ENCODE results near the gene MRAS. TPM values are rescaled to one million over a fixed set of nuclear protein-coding genes. Genes with fewer than 3 reads are reported as not detected.

The MRAS gene
- total and polyA plus RNA-seq, 2 of the 13 experiments (the other 11 are each of a cell fraction or from before 2014, with no cell fraction given) = 8.8 to 36.2 TPM

DNA sequence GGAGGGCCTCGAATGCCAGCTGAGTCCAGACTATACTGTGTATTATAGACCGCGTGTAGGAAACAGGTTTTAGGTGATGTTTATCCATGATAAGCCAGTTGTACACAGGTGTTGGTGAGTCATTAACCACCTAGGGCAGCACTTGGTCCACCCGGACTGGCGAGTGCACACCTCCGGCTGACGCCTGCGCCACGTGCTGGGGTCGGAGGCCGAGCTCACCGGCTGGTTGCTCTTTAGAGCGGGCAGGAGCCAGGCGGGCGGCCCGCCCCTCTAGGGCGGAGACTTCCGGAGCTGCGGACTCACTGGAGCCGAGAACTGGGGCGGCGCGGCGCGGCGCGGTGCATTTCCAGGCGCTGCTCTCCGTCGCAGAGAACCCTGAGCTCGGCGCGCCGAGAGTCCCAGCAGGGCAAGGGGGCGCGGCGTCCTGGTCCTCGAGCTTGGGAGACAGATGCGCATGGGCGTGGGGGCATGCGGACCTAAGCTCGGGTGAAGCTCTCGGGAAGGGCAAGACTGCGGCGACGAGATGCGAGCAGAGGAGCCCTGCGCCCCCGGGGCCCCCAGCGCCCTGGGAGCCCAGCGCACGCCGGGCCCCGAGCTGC lies 86.0 kb downstream of the MRAS start, which contains the start of gene ESYT3 (continued):
- TF ChIP-seq, protein P1, sequence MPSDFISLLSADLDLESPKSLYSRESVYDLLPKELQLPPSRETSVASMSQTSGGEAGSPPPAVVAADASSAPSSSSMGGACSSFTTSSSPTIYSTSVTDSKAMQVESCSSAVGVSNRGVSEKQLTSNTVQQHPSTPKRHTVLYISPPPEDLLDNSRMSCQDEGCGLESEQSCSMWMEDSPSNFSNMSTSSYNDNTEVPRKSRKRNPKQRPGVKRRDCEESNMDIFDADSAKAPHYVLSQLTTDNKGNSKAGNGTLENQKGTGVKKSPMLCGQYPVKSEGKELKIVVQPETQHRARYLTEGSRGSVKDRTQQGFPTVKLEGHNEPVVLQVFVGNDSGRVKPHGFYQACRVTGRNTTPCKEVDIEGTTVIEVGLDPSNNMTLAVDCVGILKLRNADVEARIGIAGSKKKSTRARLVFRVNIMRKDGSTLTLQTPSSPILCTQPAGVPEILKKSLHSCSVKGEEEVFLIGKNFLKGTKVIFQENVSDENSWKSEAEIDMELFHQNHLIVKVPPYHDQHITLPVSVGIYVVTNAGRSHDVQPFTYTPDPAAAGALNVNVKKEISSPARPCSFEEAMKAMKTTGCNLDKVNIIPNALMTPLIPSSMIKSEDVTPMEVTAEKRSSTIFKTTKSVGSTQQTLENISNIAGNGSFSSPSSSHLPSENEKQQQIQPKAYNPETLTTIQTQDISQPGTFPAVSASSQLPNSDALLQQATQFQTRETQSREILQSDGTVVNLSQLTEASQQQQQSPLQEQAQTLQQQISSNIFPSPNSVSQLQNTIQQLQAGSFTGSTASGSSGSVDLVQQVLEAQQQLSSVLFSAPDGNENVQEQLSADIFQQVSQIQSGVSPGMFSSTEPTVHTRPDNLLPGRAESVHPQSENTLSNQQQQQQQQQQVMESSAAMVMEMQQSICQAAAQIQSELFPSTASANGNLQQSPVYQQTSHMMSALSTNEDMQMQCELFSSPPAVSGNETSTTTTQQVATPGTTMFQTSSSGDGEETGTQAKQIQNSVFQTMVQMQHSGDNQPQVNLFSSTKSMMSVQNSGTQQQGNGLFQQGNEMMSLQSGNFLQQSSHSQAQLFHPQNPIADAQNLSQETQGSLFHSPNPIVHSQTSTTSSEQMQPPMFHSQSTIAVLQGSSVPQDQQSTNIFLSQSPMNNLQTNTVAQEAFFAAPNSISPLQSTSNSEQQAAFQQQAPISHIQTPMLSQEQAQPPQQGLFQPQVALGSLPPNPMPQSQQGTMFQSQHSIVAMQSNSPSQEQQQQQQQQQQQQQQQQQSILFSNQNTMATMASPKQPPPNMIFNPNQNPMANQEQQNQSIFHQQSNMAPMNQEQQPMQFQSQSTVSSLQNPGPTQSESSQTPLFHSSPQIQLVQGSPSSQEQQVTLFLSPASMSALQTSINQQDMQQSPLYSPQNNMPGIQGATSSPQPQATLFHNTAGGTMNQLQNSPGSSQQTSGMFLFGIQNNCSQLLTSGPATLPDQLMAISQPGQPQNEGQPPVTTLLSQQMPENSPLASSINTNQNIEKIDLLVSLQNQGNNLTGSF (CRISPR knock-in tag; IDR thresholded peaks at IDR 0.05) = peak; percentile 98
- no peak for TF ChIP-seq RBM22 (optimal IDR thresholded peaks at IDR 0.05; ENCODE audit: low read length)
- TF ChIP-seq PHF21A (CRISPR knock-in tag; IDR thresholded peaks at IDR 0.05) = peak; percentile 74
- TF ChIP-seq HMG20B (CRISPR knock-in tag; conservative IDR thresholded peaks at IDR 0.05) = peak; percentile 48; the same call in 1 of the 2 replicates
- no peak for TF ChIP-seq ZNF383 (CRISPR knock-in tag; IDR thresholded peaks at IDR 0.05; ENCODE audit: borderline replicate concordance)
- no peak; the same call in 1 of the 2 replicates for TF ChIP-seq TGIF2 (CRISPR knock-in tag; IDR thresholded peaks at IDR 0.05)
- TF ChIP-seq, protein P2, sequence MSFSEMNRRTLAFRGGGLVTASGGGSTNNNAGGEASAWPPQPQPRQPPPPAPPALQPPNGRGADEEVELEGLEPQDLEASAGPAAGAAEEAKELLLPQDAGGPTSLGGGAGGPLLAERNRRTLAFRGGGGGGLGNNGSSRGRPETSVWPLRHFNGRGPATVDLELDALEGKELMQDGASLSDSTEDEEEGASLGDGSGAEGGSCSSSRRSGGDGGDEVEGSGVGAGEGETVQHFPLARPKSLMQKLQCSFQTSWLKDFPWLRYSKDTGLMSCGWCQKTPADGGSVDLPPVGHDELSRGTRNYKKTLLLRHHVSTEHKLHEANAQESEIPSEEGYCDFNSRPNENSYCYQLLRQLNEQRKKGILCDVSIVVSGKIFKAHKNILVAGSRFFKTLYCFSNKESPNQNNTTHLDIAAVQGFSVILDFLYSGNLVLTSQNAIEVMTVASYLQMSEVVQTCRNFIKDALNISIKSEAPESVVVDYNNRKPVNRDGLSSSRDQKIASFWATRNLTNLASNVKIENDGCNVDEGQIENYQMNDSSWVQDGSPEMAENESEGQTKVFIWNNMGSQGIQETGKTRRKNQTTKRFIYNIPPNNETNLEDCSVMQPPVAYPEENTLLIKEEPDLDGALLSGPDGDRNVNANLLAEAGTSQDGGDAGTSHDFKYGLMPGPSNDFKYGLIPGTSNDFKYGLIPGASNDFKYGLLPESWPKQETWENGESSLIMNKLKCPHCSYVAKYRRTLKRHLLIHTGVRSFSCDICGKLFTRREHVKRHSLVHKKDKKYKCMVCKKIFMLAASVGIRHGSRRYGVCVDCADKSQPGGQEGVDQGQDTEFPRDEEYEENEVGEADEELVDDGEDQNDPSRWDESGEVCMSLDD (CRISPR knock-in tag; IDR thresholded peaks at IDR 0.05; ENCODE audit: borderline replicate concordance) = peak; percentile 80; the same call in 1 of the 2 replicates
- TF ChIP-seq ZFP82 (CRISPR knock-in tag; IDR thresholded peaks at IDR 0.05; ENCODE audit: borderline replicate concordance) = peak; percentile 73; the same call in 1 of the 2 replicates
- TF ChIP-seq FOXO4 (CRISPR knock-in tag; conservative IDR thresholded peaks at IDR 0.05) = no peak
- TF ChIP-seq SNAPC5 (CRISPR knock-in tag; IDR thresholded peaks at IDR 0.05; ENCODE audit: borderline replicate concordance) = peak; percentile 92; the same call in 1 of the 2 replicates
- 0 out of 2 replicates have a peak, but pooled peaks have one; percentile 76 for TF ChIP-seq PRDM4 (CRISPR knock-in tag; IDR thresholded peaks at IDR 0.05; ENCODE audit: borderline replicate concordance)
- TF ChIP-seq, protein P3, sequence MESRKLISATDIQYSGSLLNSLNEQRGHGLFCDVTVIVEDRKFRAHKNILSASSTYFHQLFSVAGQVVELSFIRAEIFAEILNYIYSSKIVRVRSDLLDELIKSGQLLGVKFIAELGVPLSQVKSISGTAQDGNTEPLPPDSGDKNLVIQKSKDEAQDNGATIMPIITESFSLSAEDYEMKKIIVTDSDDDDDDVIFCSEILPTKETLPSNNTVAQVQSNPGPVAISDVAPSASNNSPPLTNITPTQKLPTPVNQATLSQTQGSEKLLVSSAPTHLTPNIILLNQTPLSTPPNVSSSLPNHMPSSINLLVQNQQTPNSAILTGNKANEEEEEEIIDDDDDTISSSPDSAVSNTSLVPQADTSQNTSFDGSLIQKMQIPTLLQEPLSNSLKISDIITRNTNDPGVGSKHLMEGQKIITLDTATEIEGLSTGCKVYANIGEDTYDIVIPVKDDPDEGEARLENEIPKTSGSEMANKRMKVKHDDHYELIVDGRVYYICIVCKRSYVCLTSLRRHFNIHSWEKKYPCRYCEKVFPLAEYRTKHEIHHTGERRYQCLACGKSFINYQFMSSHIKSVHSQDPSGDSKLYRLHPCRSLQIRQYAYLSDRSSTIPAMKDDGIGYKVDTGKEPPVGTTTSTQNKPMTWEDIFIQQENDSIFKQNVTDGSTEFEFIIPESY (CRISPR knock-in tag; IDR thresholded peaks at IDR 0.05) = no peak
- peak; percentile 26; the same call in 1 of the 2 replicates for TF ChIP-seq ZNF75D (CRISPR knock-in tag; IDR thresholded peaks at IDR 0.05; ENCODE audit: borderline replicate concordance)
